ENCODE results near the gene PRKN. TPM values are rescaled to one million over a fixed set of nuclear protein-coding genes. Genes with fewer than 3 reads are reported as not detected.

The PRKN gene
- total and polyA plus RNA-seq, 9 of the 15 experiments (the other 6 are each of a cell fraction or from before 2014, with no cell fraction given), result 0.03 to 0.96 (median 0.15) TPM; not detected in 2

- TF ChIP-seq OTX1 (CRISPR knock-in tag; IDR thresholded peaks at IDR 0.05), result no peak
- TF ChIP-seq JUN (IDR thresholded peaks at IDR 0.05; ENCODE audit: borderline replicate concordance, low read depth, low read length), result no peak
- no peak for TF ChIP-seq JUN (CRISPR knock-in tag; IDR thresholded peaks at IDR 0.05; ENCODE audit: borderline replicate concordance)
- TF ChIP-seq SMAD2 (IDR thresholded peaks at IDR 0.05; ENCODE audit: low read depth, low read length), result no peak
- no peak for TF ChIP-seq HCFC1 (IDR thresholded peaks at IDR 0.05; ENCODE audit: low read depth, low read length)
Observed at GRCh38 chr6:162478192-162478671, 249.3 kb downstream of the PRKN start (continued).

- CTCF ChIA-PET (ENCODE audit: low intra/inter-chr PET ratio), result no interaction called here
Observed at GRCh38 chr6:162474722-162475121, 252.8 kb downstream of the PRKN start.

More at GRCh38 chr6:162474722-162475121, 252.8 kb downstream of the PRKN start:
- no peaks in the 10 kb centered on the region for H3K27me3 ChIP-seq (ENCODE audit: control insufficient read depth in 2 of 2, insufficient read depth in 2 of 2, low read length in 2 of 2)
- BruUV-seq (replicated peaks), result no TSS peak
- no peaks in the 10 kb centered on the region for H3K36me3 ChIP-seq (ENCODE audit: control insufficient read depth, insufficient read depth, low read length)
- POLR2A ChIA-PET, result no interaction called here
- no peaks in the 10 kb centered on the region for H3K79me2 ChIP-seq (ENCODE audit: control insufficient read depth, insufficient read depth, low read length)
- in situ Hi-C loops (cut with MboI) (no loop called here), intact Hi-C loops (cut with micrococcal nuclease) (no loop called here)
- ATAC-seq (no peak), DNase-seq (ENCODE audit: extremely low read depth in 1 of 4, low spot score in 3 of 4) (no peak), FAIRE-seq (no peak)
- H3K4me3 ChIP-seq, result no peak overlapping the region
- H3K9me1 ChIP-seq (ENCODE audit: control insufficient read depth, insufficient read depth, low read length), result no peaks in the 10 kb centered on the region
- TF ChIP-seq C11orf30 (IDR thresholded peaks at IDR 0.05; ENCODE audit: low read depth) (0 out of 2 replicates have a peak, but pooled peaks have one; percentile 13), GATAD2A (IDR thresholded peaks at IDR 0.05) (no peak), ZNF316 (IDR thresholded peaks at IDR 0.05) (peak; percentile 65), MAFF (IDR thresholded peaks at IDR 0.05; ENCODE audit: low read length) (0 out of 2 replicates have a peak, but pooled peaks have one; percentile 7), GABPB1 (CRISPR knock-in tag; IDR thresholded peaks at IDR 0.05) (no peak)
- WGBS (ENCODE audit: insufficient coverage, low coverage, missing lambda C conversion rate), result 0% methylated on average over 2 of the region's 2 CpGs
- H3K9ac ChIP-seq (ENCODE audit: insufficient read depth in 1 of 2, low read depth in 2 of 2, low read length in 2 of 2), result no peak overlapping the region
- H3K4me1 ChIP-seq (replicated peaks in 1 of 2; ENCODE audit: control insufficient read depth in 2 of 2, insufficient read depth in 2 of 2, low read length in 2 of 2), result no peaks in the 10 kb centered on the region
- H4K20me1 ChIP-seq (replicated peaks; ENCODE audit: control insufficient read depth, insufficient read depth, low read length), result no peaks in the 10 kb centered on the region
- H2AFZ ChIP-seq (ENCODE audit: low read depth, low read length), result no peak overlapping the region
- no peak overlapping the region for H3K4me2 ChIP-seq (ENCODE audit: insufficient read depth, low read length)
- no peaks in the 10 kb centered on the region for H3K9me3 ChIP-seq (replicated peaks; ENCODE audit: control insufficient read depth, insufficient read depth, low read depth, low read length)
- no peak overlapping the region for H3K27ac ChIP-seq (ENCODE audit: extremely low read depth, low read depth, low read length)
